H4 (cell line): ENCODE measurements around the gene SPARC. TPM values are rescaled to one million over a fixed set of nuclear protein-coding genes. Genes with fewer than 3 reads are reported as not detected.
A peak's percentile ranks its signal among the peaks of the same experiment; 100 is the strongest.

ENCODE experiments used
- DNase-seq: peaks from one replicate; pipeline ENCODE4 v3.0.0-alpha.2; 2015; ENCODE audit warnings: low spot score
- total RNA-seq: library from RNA; depleted of rRNA; stranded (reverse); fragments of >200 nt; shearing (Covaris generic); gene quantifications from 2 replicates; pipeline ENCODE4 v1.2.3, GENCODE V29; 2014

SPARC gene
- total RNA-seq, 1 experiment from 2014 or later: 472 TPM

DNA sequence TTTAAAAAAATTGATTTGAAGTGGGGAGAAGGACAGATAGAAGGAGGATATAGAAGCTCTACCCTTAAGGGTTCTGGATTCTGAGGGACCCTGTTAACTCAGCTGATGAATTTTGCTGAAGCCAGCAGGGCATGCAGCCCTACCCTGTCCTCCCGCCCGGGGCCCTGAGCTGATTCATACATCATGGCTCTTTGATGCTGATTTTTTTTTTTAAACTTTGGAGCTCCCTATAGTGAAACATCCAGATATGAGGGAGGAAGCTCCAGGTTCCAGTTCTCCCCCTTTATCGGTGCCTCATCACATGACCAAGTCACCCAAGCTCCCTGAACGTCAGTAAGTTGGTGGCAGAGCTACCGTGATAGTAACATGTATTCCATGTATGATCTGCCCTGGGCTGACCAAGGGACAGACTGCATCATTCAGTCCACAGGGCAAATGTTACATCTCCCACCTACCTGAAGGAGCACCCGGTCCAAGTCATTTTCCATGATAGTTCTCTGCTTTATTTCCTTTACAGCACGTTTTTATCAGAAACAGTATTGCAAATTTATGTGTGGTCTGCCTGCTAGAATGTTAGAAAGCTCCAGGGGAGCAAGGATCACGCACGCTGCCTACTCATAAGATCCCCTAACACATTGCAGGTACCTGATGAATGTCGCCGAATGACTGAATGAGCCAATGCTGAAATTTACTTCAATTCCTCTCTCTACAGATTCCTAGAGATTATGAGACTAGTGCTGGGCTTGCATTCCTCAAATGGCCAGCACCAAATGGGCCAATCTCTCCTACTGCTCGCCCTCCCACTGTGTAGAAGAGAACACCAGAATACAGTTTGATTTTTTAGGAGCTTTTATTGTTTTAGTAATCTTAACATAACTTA, 25.9 kb downstream of the SPARC start:
- DNase-seq: no peak

DNA sequence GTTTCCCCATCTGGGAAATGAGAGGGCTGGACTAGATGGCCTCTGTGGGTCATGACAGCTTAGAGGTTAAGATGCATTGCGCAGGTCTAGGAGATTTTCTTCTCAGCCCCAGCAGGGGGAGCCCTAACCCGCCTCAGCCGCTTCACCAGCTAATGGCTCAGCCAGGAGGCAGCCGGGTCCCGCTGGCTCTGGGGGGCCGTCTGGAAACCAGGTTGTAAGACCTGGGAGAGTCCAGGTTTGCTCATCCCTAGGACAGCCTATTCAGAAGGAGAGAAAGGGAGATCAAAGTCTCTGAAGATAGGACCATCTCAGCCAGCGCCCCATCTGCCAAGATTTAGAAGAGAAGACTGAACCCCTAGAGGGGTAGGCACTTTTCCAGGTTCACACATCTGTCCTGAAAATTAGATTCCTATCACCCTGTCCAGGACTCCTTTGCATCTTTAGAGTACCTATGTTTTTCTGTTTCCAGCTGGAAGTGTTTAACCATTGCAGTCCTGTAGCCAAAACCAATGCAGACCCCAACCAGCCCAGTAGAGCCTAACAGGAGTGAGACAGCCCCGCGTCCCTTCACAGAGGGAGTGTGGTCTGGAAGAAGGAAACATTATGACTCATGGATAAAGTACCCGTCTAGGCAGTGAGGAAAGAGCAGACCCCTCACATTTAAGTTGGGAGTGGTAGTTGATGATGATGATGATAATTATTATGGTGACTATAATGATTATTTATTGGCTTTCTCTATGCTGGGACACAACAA, 27.5 kb downstream of the SPARC start:
- peak; percentile 50 for DNase-seq

DNA sequence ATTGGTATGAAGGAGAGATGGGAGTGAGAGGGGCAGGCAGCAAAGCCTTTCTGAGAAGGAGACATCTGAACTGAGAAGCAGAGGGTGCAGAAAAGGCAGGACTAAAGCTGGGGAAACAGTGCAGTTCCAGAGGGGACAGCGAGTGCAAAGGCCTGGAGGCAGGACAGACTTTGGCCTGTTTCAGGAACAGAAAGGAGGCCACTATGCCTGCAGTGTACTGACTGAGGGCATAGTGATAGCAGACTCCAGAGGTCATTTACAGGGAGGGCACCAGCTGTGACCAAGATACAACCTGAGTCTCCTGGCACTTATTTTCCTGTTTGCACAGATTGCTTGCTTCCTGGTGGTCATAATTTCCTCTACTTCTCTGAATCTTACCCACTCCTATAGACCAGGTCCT, 29.6 kb downstream of the SPARC start:
- DNase-seq: no peak

DNA sequence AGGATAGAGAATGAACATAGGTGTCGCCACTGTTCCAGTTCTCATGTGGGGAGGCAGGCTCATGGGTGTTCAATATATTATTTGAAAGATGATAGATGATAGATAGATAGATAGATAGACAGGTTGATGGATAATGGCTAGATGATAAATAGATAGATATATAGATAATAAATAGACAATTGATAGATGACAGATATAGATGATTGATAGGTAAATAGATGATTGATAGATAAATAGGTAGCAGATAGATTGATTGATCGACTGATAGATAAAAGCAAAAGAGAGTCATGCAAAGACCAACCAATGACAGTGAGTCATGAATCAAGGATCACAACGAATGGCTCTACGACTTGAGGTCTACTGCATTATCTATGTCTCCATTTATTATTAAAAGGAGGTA, 30.4 kb downstream of the SPARC start:
- no peak for DNase-seq

DNA sequence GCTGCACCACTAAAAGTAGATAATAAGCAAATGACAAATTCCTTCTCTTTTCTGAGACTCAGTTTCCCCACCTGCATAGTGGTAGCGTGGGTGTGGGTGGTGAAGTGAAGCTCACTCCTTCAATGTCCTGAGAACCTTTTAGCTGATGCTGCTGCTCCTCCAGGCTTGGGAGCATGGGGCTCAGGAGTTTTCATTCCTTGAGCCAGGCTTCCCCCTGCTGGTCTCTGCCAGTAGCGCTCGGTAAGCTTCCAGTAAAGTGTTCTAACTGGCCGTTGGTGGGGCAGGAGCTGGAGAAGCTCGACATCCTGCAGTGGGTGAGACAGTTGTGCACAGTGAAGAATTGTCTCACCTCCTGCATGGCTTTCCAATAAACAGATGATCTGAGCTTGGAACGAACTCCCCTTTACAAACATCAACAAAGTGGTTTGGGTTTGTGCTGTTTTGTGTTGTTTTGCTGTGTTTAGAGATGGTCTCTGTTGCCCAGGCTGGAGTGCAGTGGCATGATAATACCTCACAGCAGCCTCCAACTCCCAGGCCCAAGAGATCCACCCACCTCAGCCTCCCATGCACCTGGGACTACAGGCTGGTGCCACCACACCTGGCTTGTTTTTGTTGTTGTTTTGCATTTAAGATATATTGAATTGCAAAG, 34.6 kb downstream of the SPARC start:
- DNase-seq: peak; percentile 69

DNA sequence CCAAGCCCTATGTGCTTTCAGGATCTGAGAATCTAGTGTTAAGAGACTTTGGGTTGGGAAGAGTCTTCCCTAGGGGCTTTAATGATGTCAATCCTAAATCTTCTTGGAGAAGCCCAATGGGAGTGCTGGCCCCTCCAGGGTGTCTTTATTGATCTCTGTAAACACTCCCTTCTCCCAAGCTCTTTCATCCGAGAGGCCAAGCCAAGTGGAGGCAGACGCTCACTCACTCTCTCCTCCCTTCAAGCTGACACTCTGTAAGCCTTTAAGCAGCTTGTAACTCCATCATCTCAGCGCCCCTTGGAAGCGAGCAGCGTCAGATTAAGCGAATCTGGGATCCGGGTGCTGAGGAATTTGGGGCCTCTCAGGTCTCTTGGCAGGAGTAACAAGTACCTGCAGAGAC, 37.7 kb downstream of the SPARC start:
- no peak for DNase-seq

DNA sequence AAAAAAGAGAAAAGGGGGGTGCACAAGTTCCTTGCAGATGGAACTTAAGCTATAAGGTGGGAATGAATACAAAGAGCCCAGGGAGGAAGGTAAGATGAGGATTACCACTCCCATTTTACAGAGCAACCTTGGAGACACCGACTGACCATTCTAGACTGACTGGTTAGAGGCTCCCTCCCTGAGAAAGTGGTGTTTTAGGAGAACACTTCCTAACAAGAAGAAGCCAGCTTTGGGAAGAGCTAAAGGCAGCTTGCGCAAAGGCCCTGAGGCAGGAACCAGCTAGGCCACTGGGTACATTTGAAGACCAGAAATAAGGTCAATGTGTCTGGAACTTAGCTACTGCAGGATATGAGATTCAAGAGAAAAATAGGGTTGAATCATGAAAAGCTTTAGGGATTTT, 38.6 kb downstream of the SPARC start:
- no peak for DNase-seq

DNA sequence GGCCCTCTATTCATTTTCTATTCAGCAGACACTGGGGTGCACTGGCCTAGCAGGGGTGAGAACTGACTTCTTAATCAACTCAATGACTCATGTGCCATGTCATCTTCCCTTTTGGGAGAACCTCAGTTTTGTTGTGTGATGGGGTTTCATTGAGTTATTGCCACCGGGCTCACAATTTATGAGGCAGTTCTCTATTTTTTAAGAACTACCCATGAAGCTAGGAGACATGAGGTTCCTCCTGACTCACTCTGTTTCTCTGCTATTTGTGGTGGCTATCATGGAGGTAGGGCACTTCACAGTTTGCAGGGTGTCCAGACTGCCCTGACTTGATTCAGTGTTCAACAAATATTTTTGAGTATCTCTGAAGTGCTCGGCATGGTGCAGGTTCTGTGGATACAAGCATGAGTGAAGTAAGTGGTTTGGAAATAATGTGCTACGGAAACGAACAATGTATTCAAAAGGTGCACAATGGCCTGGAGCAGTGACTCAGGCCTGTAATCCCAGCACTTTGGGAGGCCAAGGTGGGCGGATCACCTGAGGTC, 39.3 kb downstream of the SPARC start:
- DNase-seq: no peak

DNA sequence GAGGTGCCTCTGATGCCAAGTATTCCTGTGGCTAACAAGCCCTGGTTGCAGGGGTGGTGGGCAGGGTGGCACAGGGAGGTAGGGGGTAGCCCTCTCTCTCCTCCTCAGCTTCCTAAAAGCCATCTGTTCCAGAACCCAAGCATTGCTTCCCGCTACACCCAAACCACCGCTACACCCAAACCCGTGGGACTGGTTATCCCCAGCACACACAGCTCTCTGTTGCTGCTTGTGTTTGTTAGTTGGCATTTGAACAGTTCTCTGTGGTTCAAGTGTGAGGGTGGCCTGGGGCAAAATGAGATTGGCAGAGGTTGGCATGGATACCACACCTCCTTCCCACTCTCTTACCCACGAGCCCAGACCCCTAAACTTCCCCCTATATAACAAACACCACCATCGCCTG, 40.4 kb downstream of the SPARC start:
- DNase-seq: no peak

DNA sequence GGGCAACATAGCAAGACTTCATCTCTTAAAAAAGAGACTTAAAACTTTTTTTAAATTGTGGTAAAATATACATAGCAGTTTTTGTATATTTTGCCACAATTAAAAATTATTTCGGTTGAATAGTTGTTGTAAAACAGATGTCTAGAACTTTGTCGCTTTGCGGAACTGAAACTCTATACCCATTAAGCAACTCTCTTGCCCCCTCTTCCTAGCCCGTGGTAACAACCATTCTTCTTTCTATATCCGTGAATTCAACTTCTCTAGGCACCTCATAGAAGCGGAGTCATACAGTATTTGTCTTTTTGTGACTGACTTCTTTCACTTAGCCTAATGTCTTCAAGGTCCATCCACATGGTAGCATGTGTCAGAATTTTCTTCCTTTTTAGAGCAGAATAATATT, 43.3 kb downstream of the SPARC start:
- no peak for DNase-seq

DNA sequence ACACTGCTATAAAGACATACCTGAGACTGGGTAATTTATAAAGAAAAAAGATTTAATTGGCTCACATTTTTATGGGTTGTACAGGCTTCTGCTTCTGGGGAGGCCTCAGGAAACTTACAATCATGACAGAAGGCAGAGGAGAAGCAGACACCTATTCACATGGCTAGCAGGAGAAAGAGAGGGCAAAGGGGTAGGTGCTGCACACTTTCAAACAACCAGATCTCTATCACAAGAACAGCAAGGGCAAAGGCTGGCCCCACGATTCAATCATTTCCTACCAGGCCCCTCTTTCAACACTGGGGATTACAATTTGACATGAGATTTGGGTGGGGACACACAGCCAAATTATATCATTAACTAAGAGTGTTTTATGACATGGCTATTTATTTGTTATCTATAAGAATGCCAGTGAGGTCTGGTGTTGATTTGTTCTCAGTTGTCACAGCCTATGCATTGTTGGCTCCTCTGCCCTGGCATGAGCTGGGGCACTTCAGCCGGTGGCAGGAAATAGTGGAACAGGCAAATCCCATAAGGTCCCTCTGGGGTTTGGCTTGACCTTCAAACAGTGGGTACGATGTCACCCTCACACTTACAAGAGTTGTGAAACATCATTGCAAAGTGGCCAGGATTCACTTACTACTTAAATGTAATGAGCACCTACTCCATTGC, 44.1 kb downstream of the SPARC start:
- DNase-seq: no peak

DNA sequence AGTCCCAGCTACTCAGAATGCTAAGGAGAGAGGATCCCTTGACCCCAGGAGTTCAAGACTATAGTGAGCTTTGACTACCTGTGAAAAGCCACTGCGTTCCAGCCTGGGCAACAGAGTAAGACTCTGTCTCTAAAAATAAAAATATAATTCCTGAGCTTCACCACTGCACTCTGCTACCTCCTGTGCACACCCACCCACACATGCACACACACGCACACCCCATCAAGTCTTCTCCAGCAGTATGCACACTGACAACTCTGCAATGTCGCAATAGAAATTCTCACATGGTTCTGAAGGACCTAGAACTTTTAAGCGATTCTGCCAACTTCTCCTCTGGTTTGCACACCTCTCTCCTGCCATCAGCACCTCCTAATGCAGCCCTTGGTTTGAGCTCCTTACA, 48.1 kb downstream of the SPARC start:
- no peak for DNase-seq

DNA sequence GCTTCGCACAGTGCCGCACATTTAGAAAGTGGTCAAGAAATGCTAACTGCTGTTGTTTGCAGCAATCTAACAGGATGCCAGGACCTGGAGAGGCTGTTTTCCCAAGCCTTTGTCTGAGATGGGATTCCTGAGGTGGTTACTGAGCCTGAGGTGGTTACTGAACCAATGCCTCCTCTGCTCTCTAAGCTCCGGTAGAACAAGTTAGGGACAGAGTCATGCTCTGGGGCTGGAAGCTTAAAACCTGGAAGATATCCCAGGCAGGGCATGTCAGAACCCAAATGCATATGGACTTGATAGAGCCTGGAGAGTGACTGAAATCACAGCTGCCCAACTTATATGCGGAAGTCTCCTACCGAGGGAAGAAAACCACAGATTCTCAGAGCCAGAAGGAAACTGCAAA, 49.0 kb downstream of the SPARC start:
- no peak for DNase-seq

DNA sequence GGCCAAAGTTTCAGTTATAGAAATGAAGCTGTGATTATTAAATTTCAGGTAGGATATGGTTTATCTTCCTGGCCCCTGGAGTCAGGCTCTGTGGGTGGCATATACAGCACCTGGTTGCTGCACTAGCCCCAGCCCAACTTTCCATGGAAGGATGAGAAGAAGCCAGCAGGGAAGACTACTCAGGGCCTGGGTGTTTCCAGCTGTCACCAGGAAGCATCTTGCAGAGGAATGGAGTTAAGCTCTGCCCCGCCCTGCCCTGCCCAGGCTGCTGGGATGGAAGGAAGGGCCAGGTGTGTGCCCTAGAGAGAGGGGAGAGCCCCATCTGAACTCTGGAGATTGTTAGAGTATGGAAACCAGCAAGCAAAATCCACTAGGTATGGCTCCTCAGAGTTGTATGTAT, 52.8 kb downstream of the SPARC start:
- no peak for DNase-seq

DNA sequence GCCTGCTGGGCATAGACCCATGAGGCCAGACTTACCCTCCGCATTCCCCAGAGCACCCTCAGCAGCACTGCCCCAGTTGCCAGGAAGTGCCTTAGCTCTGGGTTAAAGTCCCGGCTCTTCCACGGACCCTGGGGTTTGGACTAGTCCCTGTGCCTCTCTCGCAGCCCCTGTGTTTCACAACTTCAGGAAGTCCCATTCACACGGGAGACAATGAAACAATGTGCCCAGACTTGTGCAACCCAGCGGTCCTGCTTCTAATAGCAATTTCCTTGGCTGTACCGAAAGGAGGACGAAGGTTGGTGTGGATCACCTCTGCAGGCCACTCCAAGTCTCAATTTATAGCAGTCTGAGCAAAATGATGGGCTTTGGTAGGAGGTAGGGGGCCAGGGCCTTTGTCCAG, 53.8 kb downstream of the SPARC start:
- DNase-seq: no peak

DNA sequence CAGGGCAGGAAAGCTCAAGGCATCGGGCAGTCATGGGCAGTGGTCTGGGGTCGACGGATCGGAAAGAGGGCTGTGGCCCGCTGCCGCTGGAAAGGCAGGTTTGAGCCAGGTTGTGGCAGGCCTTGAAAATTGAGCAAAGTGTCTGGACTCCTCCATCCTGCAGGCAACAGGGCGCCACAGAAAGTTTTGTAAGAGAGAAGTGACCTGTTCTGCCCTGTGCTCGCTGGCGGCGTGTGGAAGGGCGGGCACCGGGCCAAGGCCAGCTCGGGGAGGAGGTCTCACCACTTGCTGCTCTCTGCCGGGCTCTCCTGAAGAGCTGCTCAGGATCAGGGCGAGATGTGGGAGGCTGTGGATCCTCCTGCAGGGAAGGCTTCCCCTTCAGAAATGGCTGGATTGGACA, 54.2 kb downstream of the SPARC start:
- no peak for DNase-seq

DNA sequence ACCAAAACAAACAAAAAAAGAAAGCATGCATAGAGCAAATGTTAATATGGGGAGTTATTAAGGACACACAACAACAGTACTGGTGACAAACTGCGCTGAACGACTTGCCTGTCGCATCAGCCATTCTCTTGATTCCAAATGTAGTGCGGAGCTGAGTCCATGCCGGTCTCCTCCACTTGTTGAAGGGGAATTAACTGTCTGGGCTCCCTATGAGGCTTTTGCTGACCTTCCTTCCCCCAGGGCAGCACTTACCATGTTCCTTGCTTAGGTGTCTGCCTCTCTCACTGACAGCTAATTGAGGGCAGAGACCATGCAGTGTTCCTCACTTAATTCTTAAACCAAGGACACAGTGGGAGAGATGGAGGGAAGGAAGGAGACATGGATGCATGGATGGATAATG, 54.8 kb downstream of the SPARC start:
- DNase-seq: no peak

DNA sequence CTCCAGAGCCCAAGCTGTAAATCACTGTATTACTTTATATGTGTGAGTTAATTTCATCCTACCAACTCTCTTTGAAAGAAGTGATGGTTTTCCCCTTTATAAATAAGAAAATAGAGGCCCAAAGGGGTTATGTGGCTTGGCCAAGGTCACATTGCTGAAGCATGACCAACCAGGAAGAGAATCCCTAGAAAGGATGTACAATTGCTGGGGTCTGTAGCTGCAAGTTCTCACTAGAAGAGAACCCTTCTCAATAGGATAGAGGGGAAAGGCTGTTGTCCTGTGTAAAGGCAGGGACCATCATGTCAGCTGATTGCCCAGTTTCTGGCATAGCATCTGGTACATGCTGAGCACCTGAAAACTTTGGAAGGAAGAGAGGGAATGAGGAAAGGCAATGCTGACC, 56.6 kb downstream of the SPARC start:
- DNase-seq: no peak

DNA sequence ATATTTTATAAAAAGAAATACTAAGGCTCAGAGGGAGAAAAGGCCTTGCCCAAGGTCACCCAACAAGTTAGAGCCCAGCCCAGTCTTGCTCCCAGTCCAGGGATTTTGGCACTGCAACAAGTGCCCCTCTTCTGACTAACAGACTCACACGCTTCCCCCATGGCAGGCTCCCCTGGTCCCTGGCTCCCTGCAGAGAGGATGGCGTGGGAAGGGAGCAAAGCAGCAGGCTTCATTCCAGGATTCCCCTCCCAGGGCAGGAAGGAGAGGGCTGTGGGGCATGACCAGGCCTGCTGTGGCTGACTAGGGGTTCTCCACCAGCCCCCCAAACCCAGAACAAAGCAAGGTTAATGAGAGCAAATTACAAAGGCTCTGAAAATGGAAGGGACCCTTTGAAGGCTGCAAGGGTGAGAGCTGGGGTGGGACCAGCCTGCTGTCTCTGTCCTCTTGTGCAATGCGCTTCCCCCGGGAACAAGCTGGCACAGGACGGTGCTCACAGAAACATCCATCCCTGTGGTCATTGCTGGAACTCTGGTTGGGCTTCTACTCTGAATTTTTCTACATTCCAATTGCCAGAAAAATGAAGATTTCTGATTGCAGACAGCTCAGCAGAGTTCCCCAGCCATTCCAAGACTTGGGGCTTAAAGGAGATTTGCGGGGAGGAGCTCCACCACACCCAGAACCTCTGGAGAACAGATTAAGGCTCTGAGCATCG, 58.4 kb downstream of the SPARC start:
- no peak for DNase-seq

DNA sequence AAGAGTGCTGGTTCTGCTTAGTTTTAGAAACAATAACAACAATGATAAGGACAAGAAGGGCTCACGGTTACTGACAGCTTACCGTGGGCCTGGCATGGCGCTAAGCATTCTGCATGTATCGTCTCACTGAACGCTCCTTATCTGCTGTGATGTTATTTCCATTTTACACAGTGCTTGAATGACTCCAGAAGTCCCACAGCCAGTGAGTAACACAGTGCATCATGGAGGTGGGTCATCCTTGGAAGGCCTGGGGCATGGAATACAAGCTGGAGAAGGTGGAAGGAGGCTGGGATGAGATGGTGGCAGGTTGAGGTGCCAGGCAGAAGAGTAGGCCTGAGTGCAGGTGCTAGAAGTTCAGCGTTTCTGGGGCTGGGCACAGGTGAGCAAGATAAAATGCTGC, 59.1 kb downstream of the SPARC start:
- no peak for DNase-seq

DNA sequence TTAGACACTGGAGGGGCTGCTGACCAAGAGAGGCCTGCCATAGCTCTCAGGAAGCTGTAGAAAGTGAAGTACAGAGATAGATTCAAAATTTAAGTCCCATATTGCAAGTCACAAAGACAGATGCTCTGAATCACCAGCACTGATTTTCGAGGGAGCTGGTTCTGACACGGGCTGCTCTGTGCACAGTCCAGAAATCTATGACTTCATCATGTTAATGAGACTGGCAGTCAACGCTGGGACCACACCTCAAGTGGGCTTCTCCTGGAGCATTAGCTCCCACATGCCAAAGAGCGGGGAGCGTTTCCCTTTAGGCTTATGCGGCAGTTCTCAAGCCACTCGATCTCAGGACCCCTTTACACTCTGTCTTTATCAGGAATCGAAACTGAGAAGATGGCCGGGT, 61.4 kb downstream of the SPARC start:
- no peak for DNase-seq
